Kidney (tissue), 14 donors: ENCODE results near the gene NRXN3. TPM values are rescaled to one million over a fixed set of nuclear protein-coding genes. Genes with fewer than 3 reads are reported as not detected.

Source experiments
- DNase-seq, 5 donors: peaks; one replicate each; pipeline ENCODE4 v3.0.0-alpha.2; 2013 to 2020
- FAIRE-seq: peaks from 2 replicates; lab custom pipeline; 2012; peaks lifted over from hg19 to GRCh38; lab: Jason Lieb, UNC
- H3K27ac ChIP-seq, 2 donors: one replicate each; pipeline ENCODE4 v1.7.0; 2013; ENCODE audit warnings: low read depth in 2 of 2, low read length in 2 of 2, inconsistent platforms in 1 of 2
- H3K27me3 ChIP-seq: one replicate; pipeline ENCODE4 v1.7.1; 2013; ENCODE audit warnings: low read length, inconsistent platforms; ENCODE audit not compliant: control insufficient read depth, insufficient read depth
- H3K36me3 ChIP-seq, 3 donors: one replicate each; pipeline versions ENCODE4 v1.7.0 to v1.7.1; 2013; ENCODE audit warnings: low read length in 3 of 3, control low read depth in 1 of 3, inconsistent platforms in 1 of 3; ENCODE audit not compliant: insufficient read depth in 3 of 3, control insufficient read depth in 2 of 3
- H3K4me1 ChIP-seq, 3 donors: one replicate each; pipeline versions ENCODE4 v1.7.0 to v1.7.1; 2013; ENCODE audit warnings: low read length in 3 of 3, inconsistent platforms in 1 of 3, low read depth in 1 of 3; ENCODE audit not compliant: control insufficient read depth in 2 of 3, insufficient read depth in 2 of 3
- H3K4me3 ChIP-seq, 3 donors: one replicate each; pipeline versions ENCODE4 v1.7.0 to v1.8.1; 2013; ENCODE audit warnings: low read length in 3 of 3, control low read depth in 1 of 3, inconsistent platforms in 1 of 3
- H3K9ac ChIP-seq, 3 donors: one replicate each; pipeline versions ENCODE4 v1.7.0 to v1.7.1; 2013; ENCODE audit warnings: low read length in 3 of 3, control low read depth in 1 of 3, inconsistent platforms in 1 of 3
- H3K9me3 ChIP-seq, 3 donors: one replicate each; pipeline versions ENCODE4 v1.7.0 to v1.7.1; 2013; ENCODE audit warnings: low read length in 3 of 3, control low read depth in 1 of 3, inconsistent platforms in 1 of 3; ENCODE audit not compliant: control insufficient read depth in 2 of 3, insufficient read depth in 1 of 3
- CTCF ChIP-seq: IDR thresholded peaks from 3 replicates; pipeline ENCODE4 v1.5.1; 2012; ENCODE audit warnings: mild to moderate bottlenecking, moderate library complexity, borderline replicate concordance; ENCODE audit not compliant: insufficient read depth; ENCODE audit errors: extremely low read depth
- intact Hi-C: fragments of 100-400 bp; cut with DNase I; formaldehyde crosslinking; loops from one replicate; pipeline ENCODE4 v1.11.1; 2022
- polyA plus RNA-seq: library from polyadenylated mRNA; stranded (reverse); fragments of 350-450 nt; fragmentation: Illumina TruSeq; extraction: RNeasy Lipid Tissue Mini Kit (QIAGEN cat#74804); gene quantifications from one replicate; pipeline ENCODE4 v1.2.3, GENCODE V29; 2014; ENCODE audit warnings: low read depth, low replicate concordance; ENCODE audit not compliant: insufficient read depth
- total RNA-seq: library from RNA; stranded (reverse); fragmentation: NEBNext Ultra II Directional; extraction: Animal tissue kit (Norgen Biotek cat#: 25700); gene quantifications from one replicate; pipeline ENCODE4 v1.2.1, GENCODE V29; 2021
- donor health status: control.
- donor health status: control.
- donor health status: control.
- donor health status: control.
- donor health status: control.
- donor health status: DM: yes; HTN: yes; CAD: no.
- donor health status: Normal renal cell carcinoma (clear cell type).

The NRXN3 gene
- total and polyA plus RNA-seq, 2 donors from 2014 or later, result 1.5 to 2.4 TPM

- Histone ChIP-seq H3K9me3 (no peaks in the 10 kb centered on the region), H3K9ac (no peak overlapping the region), H3K27me3 (no peaks in the 10 kb centered on the region), H3K4me1 (peaks cover 0 to 2% (median 0%) of the 10 kb centered on the region in 3 donors), H3K36me3 (no peaks in the 10 kb centered on the region), H3K4me3 (no peak overlapping the region), H3K27ac (no peak overlapping the region)
- TF ChIP-seq CTCF, result no peak
- intact Hi-C loops, result no loop called here
- no peak for DNase-seq
- FAIRE-seq, result no peak
These were observed 2.3 kb downstream of the NRXN3 start for GRCh38 chr14:78172428-78172827.

GRCh38 chr14:78173346-78174035 is 3.3 kb downstream of the NRXN3 start:
- Histone ChIP-seq H3K9ac (no peak overlapping the region), H3K36me3 (no peaks in the 10 kb centered on the region), H3K4me3 (no peak overlapping the region), H3K27ac (no peak overlapping the region), H3K27me3 (no peaks in the 10 kb centered on the region), H3K4me1 (peaks cover 0 to 2% (median 0%) of the 10 kb centered on the region in 3 donors), H3K9me3 (no peaks in the 10 kb centered on the region)
- FAIRE-seq, result no peak
- no peak for DNase-seq
- TF ChIP-seq CTCF, result no peak
- intact Hi-C loops, result no loop called here

GRCh38 chr14:78175412-78175811 is 5.2 kb downstream of the NRXN3 start:
- Histone ChIP-seq H3K9ac (no peak overlapping the region), H3K36me3 (no peaks in the 10 kb centered on the region), H3K27me3 (no peaks in the 10 kb centered on the region), H3K4me1 (peaks cover 0 to 2% (median 0%) of the 10 kb centered on the region in 3 donors), H3K9me3 (no peaks in the 10 kb centered on the region), H3K27ac (no peak overlapping the region), H3K4me3 (no peak overlapping the region)
- intact Hi-C loops, result no loop called here
- TF ChIP-seq CTCF, result no peak
- FAIRE-seq, result no peak
- no peak for DNase-seq
